GM12878 (cell line): ENCODE results near the gene MAN2C1.

Source experiments
- SREBF2 ChIP-seq: IDR thresholded peaks from 2 replicates; pipeline ENCODE4 v1.6.1; 2012; ENCODE audit warnings: mild to moderate bottlenecking, low read length
- TF ChIP-seq, protein P1 (sequence below): IDR thresholded peaks from 2 replicates; pipeline ENCODE4 v1.6.1; 2012; ENCODE audit warnings: low read length, inconsistent platforms

GRCh38 chr15:75371486-75371885 lies 3.1 kb upstream of the MAN2C1 start:
- TF ChIP-seq SREBF2, result no peak
- TF ChIP-seq, protein P1, sequence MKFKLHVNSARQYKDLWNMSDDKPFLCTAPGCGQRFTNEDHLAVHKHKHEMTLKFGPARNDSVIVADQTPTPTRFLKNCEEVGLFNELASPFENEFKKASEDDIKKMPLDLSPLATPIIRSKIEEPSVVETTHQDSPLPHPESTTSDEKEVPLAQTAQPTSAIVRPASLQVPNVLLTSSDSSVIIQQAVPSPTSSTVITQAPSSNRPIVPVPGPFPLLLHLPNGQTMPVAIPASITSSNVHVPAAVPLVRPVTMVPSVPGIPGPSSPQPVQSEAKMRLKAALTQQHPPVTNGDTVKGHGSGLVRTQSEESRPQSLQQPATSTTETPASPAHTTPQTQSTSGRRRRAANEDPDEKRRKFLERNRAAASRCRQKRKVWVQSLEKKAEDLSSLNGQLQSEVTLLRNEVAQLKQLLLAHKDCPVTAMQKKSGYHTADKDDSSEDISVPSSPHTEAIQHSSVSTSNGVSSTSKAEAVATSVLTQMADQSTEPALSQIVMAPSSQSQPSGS, result no peak
